ENCODE data around the gene ASAP2.

DNA sequence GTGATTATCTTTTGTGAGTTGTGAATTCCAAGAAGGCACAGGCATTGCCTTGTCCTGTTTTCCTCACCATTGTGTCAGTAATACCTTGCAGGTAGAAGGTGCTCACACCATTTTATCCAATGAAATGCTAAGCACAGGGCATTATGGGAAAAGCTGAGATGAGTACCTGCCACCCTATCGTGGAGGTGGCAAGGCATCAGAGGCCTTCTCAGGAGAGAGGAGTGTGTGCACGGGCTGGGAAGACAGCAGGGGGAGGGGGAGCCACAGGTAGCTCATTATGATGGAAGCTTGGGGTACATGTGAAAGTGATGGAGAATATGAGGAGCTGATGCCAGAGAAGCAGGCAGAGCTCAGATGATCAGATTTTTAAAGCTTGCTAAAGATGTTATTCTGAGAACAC lies 69.5 kb downstream of the ASAP2 start:
- TF ChIP-seq, protein P1, sequence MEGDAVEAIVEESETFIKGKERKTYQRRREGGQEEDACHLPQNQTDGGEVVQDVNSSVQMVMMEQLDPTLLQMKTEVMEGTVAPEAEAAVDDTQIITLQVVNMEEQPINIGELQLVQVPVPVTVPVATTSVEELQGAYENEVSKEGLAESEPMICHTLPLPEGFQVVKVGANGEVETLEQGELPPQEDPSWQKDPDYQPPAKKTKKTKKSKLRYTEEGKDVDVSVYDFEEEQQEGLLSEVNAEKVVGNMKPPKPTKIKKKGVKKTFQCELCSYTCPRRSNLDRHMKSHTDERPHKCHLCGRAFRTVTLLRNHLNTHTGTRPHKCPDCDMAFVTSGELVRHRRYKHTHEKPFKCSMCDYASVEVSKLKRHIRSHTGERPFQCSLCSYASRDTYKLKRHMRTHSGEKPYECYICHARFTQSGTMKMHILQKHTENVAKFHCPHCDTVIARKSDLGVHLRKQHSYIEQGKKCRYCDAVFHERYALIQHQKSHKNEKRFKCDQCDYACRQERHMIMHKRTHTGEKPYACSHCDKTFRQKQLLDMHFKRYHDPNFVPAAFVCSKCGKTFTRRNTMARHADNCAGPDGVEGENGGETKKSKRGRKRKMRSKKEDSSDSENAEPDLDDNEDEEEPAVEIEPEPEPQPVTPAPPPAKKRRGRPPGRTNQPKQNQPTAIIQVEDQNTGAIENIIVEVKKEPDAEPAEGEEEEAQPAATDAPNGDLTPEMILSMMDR (IDR thresholded peaks at IDR 0.05; ENCODE audit: borderline replicate concordance, extremely low read depth, low read length, poor library complexity, severe bottlenecking) = no peak
- no peak for TF ChIP-seq EZH2 (IDR thresholded peaks at IDR 0.05; ENCODE audit: borderline replicate concordance, low read depth, low read length, severe bottlenecking)
